ENCODE results near the gene PWWP2B.

PWWP2B gene

GRCh38 chr10:132397036-132397541 lies at the start of gene PWWP2B:
PWWP2B (plus strand) TSS chr10:132397200; CDS start chr10:132397227, 27 bp downstream.
- DNase-seq: no peak

DNA sequence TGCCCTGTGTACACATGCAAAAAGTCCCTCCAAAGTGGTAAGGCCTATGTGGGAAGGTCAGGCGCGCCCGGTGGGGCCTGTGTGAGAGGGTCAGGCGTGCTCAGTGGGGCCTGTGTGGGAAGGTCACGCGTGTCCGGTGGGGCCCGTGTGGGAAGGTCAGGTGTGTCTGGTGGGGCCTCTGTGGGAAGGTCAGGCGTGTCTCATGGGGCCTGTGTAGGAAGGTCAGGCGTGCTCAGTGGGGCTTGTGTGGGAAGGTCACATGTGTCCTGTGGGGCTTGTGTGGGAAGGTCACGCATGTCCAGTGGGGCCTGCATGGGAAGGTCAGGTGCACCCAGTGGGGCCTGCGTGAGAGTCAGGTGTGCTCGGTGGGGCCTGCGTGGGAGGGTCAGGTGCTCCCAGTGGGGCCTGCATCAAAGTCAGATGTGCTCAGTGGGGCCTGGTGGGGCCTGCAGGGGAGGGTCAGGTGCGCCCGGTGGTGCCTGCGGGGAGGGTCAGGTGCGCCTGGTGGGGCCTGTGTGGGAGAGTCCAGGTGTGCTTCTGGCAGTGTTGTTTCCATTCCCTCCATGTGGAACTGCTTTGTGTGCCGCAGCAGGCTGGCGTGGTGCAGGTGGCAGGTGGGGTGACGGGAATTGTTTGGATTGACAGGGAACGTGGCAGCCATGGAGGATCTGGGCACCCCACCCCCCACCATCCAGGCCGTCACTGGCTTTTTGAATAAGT lies 49.6 kb upstream of the PWWP2B start:
- no peak for DNase-seq

DNA sequence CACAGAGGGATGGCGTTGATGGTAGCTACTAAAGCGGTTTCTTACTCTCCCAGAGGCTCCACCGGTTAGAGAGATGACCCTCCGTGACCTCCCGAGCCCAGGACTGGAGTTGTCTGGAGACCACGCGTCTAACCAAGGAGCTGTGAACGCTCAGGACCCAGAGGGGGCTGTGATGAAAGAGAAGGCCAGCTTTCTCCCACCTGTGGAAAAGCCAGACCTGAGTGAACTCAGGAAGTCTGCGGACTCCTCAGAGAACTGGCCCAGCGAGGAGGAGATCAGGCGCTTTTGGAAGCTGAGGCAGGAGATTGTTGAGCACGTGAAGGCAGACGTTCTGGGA lies 49.1 kb upstream of the PWWP2B start:
- DNase-seq: no peak

DNA sequence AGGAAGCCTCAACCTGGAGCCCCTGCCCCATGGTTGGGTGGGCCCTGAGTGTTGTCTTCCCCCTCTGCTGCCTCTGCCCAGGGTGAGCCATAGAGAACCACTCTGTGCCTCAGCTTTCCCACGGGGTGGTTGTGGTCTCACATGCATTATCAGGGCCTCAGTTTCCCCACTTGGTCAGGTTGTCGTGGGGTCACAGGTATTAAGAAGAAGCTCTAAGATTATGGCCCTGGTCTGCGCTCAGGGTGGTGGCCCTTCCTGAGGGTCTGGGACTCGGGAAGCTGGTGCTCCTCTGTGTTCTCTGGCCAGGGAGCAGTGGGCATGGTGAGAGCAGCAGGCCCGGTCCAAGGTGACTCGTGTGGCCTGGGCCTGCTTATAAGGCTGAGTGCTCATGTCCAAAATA lies 47.2 kb upstream of the PWWP2B start:
- no peak for DNase-seq

GRCh38 chr10:132350391-132350790 lies 46.6 kb upstream of the PWWP2B start:
- DNase-seq: no peak

DNA sequence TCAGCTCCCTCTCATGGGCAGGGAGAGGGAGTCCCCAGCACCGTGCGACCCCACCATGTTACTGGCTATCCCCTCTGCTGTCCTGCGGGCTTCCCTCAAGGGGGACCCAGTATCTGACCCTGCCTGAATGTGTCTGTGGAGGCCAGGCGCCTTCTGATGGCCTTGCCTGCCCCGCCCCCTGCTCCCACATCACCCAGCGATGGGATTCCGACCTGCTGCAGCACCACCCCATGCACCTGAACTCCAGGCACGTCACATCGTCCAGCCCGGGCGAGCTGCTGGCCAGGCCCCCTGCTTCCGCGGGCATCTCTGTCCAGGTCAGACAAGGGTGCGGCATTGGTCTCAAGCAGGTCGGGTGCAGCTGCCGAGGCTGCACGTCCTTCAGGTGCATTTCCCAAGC lies 46.1 kb upstream of the PWWP2B start:
- no peak for DNase-seq

GRCh38 chr10:132351611-132352010 lies 45.4 kb upstream of the PWWP2B start:
- DNase-seq: no peak

- peak; percentile 36 to 38 for DNase-seq
These were observed 44.3 kb upstream of the PWWP2B start for GRCh38 chr10:132352462-132353308.

DNA sequence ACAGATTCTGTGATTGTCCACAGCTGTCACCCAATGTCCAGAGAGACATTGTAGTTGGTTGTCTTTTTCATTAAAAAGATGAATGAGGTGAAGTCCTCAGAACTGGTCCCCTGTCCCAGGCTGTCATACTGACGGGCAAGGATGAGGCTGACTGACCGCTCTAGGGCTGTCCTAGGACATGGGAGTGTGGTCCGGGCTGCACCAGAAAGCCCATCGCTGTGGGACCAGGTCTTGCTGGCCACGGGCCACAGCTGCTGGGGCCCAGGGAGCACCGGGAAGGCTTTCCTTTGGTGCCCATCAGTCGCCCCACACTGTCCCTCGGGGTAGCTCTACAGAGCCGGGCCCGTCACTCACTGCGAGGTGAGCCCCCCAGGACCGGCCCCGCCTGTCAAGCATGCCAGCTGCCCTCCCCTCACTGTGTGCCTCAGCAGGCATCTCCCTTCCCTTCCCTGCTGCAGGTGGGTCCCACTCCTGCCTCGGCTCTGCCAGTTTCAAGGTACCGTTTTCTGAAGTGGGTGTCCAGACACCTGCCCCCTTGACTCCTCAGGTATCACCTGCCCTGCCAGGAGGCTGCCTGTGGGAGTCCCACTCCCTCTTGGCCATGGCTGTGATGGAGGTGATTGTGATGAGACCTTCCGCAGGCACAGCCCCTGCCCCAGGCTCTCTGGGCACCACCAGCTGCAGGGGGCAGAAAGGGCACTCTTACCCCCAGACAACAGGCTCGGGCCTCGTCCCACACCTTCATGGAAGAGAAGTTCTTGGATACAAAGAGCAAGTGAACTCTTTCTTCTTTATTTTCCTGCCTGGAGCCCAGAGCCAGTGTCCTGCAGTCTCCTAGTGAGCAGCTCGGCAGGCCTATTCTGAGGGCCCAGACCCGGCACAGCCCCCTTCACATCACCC lies 43.3 kb upstream of the PWWP2B start:
- no peak for DNase-seq

DNA sequence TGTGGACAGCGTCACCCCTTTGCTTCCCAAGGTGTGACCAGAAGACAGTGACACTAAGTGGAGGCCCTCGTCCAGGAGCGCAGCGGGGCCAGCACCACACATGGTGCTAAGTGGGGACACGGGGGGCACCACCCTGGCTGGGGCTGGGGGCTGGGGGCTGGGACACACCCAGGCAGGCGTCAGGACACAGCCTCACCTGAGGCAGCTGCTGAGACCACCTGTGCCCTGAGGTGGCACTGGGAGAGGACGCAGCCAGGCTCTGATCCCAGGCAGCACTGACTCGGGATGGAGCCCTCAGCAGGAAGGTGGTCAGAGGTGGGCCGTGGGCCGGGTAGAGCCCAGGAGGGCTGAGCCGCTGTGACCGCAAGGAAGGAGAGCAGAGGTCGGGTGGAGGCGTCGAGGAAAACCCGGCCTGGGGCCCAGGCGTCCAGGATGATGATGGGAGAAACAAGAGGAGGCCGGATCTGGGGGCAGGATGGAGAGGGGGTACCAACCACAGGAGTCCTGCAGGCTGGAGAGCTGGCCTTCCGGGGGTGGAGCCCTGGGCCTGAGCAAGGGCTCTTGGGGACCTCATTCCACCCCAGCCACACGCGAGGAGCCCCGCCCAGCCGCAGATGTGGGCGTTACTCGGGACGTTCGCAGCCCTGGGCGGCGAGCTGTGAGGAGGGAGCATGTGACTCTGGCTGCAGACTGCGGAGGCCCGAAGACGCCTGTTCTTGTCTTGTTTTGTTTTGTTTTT lies 42.5 kb upstream of the PWWP2B start:
- no peak for DNase-seq

DNA sequence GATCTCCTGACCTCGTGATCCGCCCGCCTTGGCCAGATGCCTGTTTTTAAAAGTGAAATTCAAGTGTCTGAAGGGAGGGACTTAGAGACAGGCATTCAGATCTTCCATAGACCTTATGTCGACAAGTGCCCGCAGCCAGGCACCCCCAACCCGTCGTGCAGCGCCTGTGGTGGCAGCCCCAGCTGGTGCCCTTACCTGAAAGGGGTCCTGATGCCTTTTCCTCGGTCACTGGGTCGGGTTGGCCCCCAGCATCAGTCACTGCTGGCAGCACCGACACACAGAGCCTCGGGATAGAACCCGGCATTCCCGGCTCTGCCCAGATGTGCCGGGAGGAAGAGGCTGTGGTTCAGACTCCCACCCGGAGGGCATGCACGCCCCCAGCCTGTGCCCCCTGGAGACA lies 41.7 kb upstream of the PWWP2B start:
- DNase-seq: no peak

DNA sequence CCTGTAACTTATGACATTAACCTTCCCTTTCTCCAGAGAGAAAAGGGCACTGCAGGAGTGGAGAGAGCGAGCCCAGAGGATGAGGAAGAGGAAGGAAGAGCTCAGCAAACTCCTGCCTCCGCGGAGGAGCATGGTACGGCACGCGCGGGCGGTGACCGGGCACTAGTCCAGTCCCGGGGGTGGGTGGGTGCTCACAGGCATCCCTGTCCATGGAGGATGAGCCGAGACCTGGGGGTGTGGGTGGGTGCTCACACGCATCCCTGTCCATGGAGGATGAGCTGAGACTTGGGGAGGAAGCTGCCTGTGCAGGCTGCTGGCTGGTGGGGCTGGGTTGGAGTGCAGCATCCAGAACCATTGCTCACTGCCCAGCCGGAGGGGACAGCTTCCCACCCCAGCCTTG lies 41.2 kb upstream of the PWWP2B start:
- no peak for DNase-seq

GRCh38 chr10:132356621-132357195 lies 40.3 kb upstream of the PWWP2B start:
- no peak for DNase-seq

DNA sequence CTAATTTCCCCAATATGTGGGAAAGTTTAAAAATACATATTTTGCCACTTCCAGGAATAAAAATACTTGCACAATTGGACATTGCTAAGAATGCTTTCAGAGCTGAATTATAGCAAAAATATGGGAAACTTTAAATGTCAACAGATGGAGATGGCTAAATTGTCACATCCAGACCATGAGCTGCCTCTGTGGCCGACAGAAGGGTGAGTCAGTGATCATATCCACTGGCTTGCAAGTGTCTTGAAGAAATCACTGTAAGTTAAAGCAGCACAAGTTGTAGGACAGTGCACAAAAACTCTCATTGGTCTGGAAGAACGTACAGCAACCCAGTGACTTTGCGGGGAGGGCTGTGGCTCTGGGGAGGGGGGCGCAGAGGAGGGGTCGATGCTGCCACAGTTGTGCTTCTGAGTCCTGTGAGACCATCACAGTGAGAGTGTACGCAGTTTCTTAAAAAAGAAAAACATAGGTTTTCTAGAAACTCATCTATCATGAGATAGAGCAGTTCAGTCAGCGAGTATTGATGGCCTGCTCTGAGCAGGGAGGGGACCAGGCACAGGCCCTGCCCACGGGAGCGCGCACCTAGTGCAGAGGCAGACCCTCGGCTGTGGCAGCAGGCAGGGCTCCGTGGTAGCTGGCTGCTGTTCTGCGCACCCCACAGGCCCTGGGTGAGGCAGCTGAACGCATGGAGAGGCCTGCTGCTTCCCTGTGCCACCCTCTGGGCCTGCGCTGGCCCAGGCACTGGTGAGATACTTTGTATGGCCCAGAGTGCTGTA lies 39.5 kb upstream of the PWWP2B start:
- DNase-seq: no peak

DNA sequence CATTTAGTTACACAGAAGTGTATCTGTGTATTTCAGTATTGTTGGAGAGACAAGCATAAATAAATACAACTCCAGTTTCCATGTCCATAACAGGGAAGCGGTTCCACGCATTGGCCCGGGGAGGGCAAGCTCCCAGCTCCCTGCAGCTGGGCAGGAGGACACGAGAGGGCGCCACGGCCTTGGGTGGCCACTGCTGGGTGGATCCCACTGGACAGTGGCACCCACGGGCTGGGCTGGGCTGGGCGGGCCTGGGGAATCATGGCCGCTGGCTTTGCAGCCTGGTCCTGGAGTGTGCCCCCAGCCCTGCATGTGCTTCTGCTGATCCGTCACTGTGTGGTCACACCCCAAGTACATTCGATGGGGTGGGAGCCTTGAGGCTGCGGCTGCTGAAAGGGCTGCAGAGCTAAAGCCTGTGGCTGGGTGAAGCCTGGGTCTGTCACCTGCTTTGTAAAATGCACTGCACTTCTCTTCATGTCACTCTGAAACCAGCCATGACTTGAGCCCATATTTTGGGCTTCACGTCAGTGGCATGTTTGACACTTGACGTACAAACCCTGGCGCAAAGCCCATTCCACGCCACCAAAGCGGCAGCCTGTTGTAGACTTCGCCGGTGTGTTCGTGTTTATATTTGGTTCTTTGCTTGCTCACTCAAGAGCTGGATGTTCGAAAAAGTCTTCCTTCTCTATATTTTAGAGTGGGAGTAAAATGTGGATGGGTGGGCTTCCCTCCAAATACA lies 37.5 kb upstream of the PWWP2B start:
- DNase-seq: no peak

DNA sequence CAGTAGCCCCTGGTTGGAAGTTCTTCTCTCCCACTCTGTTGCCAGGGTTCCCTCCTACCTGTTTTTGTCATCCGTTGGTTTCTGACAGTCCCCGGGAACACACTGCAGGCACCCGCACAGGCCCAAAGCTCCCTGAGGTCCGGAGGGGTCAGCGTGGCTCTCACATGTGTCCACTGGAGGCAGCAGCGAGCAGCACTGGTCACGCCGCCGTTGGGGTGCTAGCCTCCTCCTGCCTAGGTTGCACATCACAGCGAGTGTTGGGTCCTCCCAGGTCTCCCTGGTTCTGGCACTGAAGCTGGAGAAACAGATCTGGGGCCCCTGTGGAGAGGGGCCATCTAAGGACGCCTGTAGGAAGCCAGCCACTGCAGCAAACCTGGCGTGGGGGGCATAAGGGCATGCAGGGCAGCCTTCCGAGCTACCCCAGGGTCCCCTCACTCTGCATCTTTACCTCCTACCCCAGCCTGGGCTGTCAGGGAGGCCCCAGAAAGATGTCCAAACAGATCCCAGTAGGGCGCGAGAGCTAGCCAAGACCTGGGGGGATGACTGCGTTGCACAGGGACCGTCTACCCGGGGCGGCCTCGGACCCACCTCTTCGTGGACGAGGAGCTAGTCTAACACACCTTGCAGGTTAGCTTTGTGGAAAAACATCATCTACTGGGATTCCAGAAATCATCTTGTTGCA lies 36.1 kb upstream of the PWWP2B start:
- DNase-seq: no peak

- no peak for DNase-seq
These were observed 35.4 kb upstream of the PWWP2B start for GRCh38 chr10:132361581-132362101.

- no peak for DNase-seq
These were observed 34.8 kb upstream of the PWWP2B start for GRCh38 chr10:132362151-132362611.

- no peak for DNase-seq
These were observed 33.6 kb upstream of the PWWP2B start for GRCh38 chr10:132363376-132363775.
